Keratinocyte (primary cell): Measurements from ENCODE around the gene TRH.

ENCODE experiments used
- CTCF ChIP-seq, 3 experiments: IDR thresholded peaks in 1 of 3; conservative IDR thresholded peaks in 1 of 3; optimal IDR thresholded peaks in 1 of 3; 2 replicates in 2 of 3; 3 replicates in 1 of 3; pipeline versions ENCODE3 to v1.5.1; 2011; ENCODE audit warnings: low read length in 3 of 3, mild to moderate bottlenecking in 3 of 3, moderate library complexity in 2 of 3, control low read depth in 1 of 3, inconsistent platforms in 1 of 3; ENCODE audit not compliant: insufficient read depth in 2 of 3; ENCODE audit errors: extremely low read depth in 1 of 3
- EZH2 ChIP-seq: IDR thresholded peaks from one replicate; pipeline ENCODE4 v1.6.1; 2012; ENCODE audit warnings: inconsistent platforms, mild to moderate bottlenecking, low read length, moderate library complexity

DNA sequence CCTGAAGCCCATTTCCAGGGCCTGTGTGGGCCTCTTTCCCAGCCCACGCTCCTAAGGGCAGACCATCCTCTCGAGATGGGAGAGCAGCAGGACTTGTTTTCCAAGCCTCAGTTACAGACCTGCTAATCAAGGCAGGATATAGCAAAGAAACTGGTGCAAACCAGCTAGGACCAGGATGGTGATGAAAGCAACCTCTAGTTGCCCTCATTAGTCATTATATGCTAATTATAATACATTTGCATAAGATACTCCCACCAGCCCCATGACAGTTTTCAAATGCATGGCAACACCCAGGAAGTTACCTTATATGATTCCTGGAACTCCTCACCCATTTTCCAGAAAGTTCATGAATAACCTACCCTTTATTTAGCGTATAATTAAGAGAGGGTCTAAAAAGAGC is 34.4 kb upstream of the TRH start:
- TF ChIP-seq CTCF (optimal IDR thresholded peaks at IDR 0.05 in 1 of 3, IDR thresholded peaks at IDR 0.05 in 1 of 3, conservative IDR thresholded peaks at IDR 0.05 in 1 of 3; ENCODE audit: extremely low read depth in 1 of 3, insufficient read depth in 2 of 3, low read length in 3 of 3) (no peak), EZH2 (no peak)
